ENCODE measurements around the gene FAM162A. TPM values are rescaled to one million over a fixed set of nuclear protein-coding genes. Genes with fewer than 3 reads are reported as not detected.
A peak's percentile ranks its signal among the peaks of the same experiment; 100 is the strongest.

Gene FAM162A
- 10 to 100 TPM; 29.8 to 71.1 (median 58.7) TPM for total RNA-seq
- 100 to 1,000 TPM in 1 of 2 donors, 10 to 100 TPM in 1; 91.3 to 117 TPM for polyA plus RNA-seq
- long read RNA-seq, donor 1, transcript FAM162A-203 (5 exons, 3,052 nt), result major isoform, 32 of 45 reads
- long read RNA-seq, donor 1, partial matches to known transcripts, result 0 of 45 reads
- long read RNA-seq, donor 1, other reads (novel, unspliced or antisense), result 11 of 45 reads
- long read RNA-seq, donor 2, transcript FAM162A-203 (5 exons, 3,052 nt), result major isoform, 72 of 72 reads
- long read RNA-seq, donor 2, partial matches to known transcripts, result 0 of 72 reads
- long read RNA-seq, donor 2, other reads (novel, unspliced or antisense), result 0 of 72 reads
- long read RNA-seq, donor 3, transcript FAM162A-203 (5 exons, 3,052 nt), result major isoform, 84 of 94 reads
- long read RNA-seq, donor 3, partial matches to known transcripts, result 0 of 94 reads
- long read RNA-seq, donor 3, other reads (novel, unspliced or antisense), result 9 of 94 reads

GRCh38 chr3:122383771-122384697 lies at the start of gene FAM162A:
FAM162A (plus strand) TSS chr3:122384182; CDS start chr3:122384266, 84 bp downstream.
- H3K4me1 ChIP-seq (ENCODE audit: insufficient read depth), result no peaks in the 10 kb centered on the region
- no peaks in the 10 kb centered on the region for H3K36me3 ChIP-seq
- H3K27ac ChIP-seq, result peak within 1 kb of the TSS; percentile 83 to 86
- H3K9me3 ChIP-seq, result no peaks in the 10 kb centered on the region
- DNase-seq, result peak; percentile 87 to 92 (median 90)
- H3K4me3 ChIP-seq, result peak within 1 kb of the TSS; percentile 75
- no peaks in the 10 kb centered on the region for H3K27me3 ChIP-seq
- intact Hi-C loops (cut with DNase I), result loop anchor here in 2 of 4 donors (5.0 to 10.0 kb wide), 3 partner anchors 411 to 839 kb away; partner anchors contain the start of genes HSPBAP1 (in 1 of the 2), POLQ (in 1 of the 2) and SLC49A4 (in 1 of the 2)
- WGBS, 3 donors, result 0 to 1% (median 0%) methylated on average over 50 to 52 of the region's 52 CpGs
- TF ChIP-seq CTCF (IDR thresholded peaks at IDR 0.05), result peak in 2 of 3 donors; percentile 62 to 63
- peak; percentile 82 for TF ChIP-seq POLR2A (IDR thresholded peaks at IDR 0.05)
- no peak for TF ChIP-seq EP300 (IDR thresholded peaks at IDR 0.05)

- no peak for TF ChIP-seq POLR2A (IDR thresholded peaks at IDR 0.05)
- TF ChIP-seq EP300 (IDR thresholded peaks at IDR 0.05), result no peak
- TF ChIP-seq CTCF (IDR thresholded peaks at IDR 0.05), result no peak
- H3K4me3 ChIP-seq, result no peak overlapping the region
- no peak overlapping the region for H3K27ac ChIP-seq
- intact Hi-C loops (cut with DNase I), result no loop called here
- H3K36me3 ChIP-seq, result no peaks in the 10 kb centered on the region
- no peaks in the 10 kb centered on the region for H3K4me1 ChIP-seq (ENCODE audit: insufficient read depth)
- DNase-seq, result no peak
- 74 to 91% (median 82%) methylated on average over 1 of the region's 1 CpG for WGBS, 3 donors
- no peaks in the 10 kb centered on the region for H3K9me3 ChIP-seq
- no peaks in the 10 kb centered on the region for H3K27me3 ChIP-seq
Measured at GRCh38 chr3:122342803-122343202, 41.2 kb upstream of the FAM162A start.

GRCh38 chr3:122343654-122344053 lies 40.3 kb upstream of the FAM162A start:
- Histone ChIP-seq H3K36me3 (no peaks in the 10 kb centered on the region), H3K4me1 (ENCODE audit: insufficient read depth) (no peaks in the 10 kb centered on the region), H3K27ac (no peak overlapping the region), H3K27me3 (no peaks in the 10 kb centered on the region), H3K9me3 (no peaks in the 10 kb centered on the region), H3K4me3 (no peak overlapping the region)
- intact Hi-C loops (cut with DNase I), result no loop called here
- no peak for DNase-seq
- TF ChIP-seq EP300 (IDR thresholded peaks at IDR 0.05) (no peak), POLR2A (IDR thresholded peaks at IDR 0.05) (no peak), CTCF (IDR thresholded peaks at IDR 0.05) (no peak)
- 77 to 81% (median 79%) methylated on average over 2 of the region's 2 CpGs for WGBS, 3 donors

- WGBS, 3 donors, result 50 to 52% (median 52%) methylated on average over 1 of the region's 1 CpG
Measured at GRCh38 chr3:122349171-122349570, 34.8 kb upstream of the FAM162A start.

More at GRCh38 chr3:122349171-122349570, 34.8 kb upstream of the FAM162A start:
- H3K4me1 ChIP-seq (ENCODE audit: insufficient read depth), result no peaks in the 10 kb centered on the region
- H3K27me3 ChIP-seq, result no peaks in the 10 kb centered on the region
- no peak for DNase-seq
- H3K9me3 ChIP-seq, result no peaks in the 10 kb centered on the region
- no peak overlapping the region for H3K4me3 ChIP-seq
- H3K27ac ChIP-seq, result no peak overlapping the region
- no peaks in the 10 kb centered on the region for H3K36me3 ChIP-seq
- TF ChIP-seq EP300 (IDR thresholded peaks at IDR 0.05), result no peak
- TF ChIP-seq CTCF (IDR thresholded peaks at IDR 0.05), result no peak
- intact Hi-C loops (cut with DNase I), result no loop called here
